ENCODE measurements around the gene LYPD3.
A peak's percentile ranks its signal among the peaks of the same experiment; 100 is the strongest.

The LYPD3 gene

GRCh38 chr19:43502419-43502976 lies 37.1 kb upstream of the LYPD3 start:
- peaks cover 22% of the 10 kb centered on the region for H3K4me1 ChIP-seq (ENCODE audit: control insufficient read depth, insufficient read depth, low read length)
- H3K9me3 ChIP-seq (ENCODE audit: control insufficient read depth in 2 of 2, low read length in 2 of 2): no peaks in the 10 kb centered on the region
- H3K27me3 ChIP-seq (ENCODE audit: control insufficient read depth in 1 of 2, insufficient read depth in 2 of 2, low read length in 2 of 2): no peaks in the 10 kb centered on the region
- no peak overlapping the region for H3K4me3 ChIP-seq (ENCODE audit: low read length in 2 of 2)
- peaks cover 0 to 4% of the 10 kb centered on the region in 2 donors for H3K36me3 ChIP-seq (ENCODE audit: control insufficient read depth in 2 of 2, insufficient read depth in 2 of 2, low read length in 2 of 2)
- H3K27ac ChIP-seq (ENCODE audit: low read length): no peak overlapping the region
- H3K9ac ChIP-seq (ENCODE audit: low read length in 2 of 2): peak overlapping the region in 1 of 2 donors; percentile 51

DNA sequence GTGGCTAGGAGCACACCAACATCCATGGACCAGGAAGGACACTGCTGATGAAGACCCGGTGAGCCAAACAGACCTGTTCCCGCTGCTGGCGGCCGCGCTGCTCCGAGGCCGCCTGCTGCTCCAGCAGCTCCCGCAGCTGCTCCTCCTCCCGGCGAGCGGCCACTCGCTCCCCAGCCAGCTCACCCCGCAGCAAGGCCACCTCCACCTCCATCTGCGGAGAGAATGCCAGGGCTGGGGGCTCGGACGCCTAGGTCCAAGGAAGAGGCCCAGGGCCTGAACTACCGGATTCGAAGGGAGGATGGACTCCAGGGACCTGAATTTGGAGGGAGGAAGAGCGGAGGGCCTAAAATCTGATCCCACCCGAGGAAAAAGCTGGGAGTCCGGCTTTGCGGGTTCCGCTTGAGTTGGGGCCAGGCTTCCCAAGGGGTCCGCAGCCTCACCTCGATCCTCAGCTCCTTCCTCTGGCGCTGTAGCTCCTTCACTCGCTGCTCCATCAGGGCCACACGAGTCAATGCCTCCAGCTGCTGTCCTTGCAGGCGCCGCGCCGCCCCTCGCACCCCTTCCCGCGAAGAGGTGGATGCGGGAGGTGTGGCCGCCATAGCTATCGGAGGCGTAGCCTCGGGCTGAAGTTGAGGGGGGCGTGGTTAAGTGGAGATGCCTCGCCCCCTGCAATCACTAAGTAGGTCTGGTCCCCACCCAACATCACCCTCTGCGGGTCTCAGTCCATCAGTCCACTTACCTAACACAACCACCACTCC lies 36.4 kb upstream of the LYPD3 start:
- no peaks in the 10 kb centered on the region for H3K27me3 ChIP-seq (ENCODE audit: control insufficient read depth in 1 of 2, insufficient read depth in 2 of 2, low read length in 2 of 2)
- peaks cover 0 to 8% of the 10 kb centered on the region in 2 donors for H3K36me3 ChIP-seq (ENCODE audit: control insufficient read depth in 2 of 2, insufficient read depth in 2 of 2, low read length in 2 of 2)
- no peak overlapping the region for H3K9ac ChIP-seq (ENCODE audit: low read length in 2 of 2)
- H3K4me3 ChIP-seq (ENCODE audit: low read length in 2 of 2): peak overlapping the region in 1 of 2 donors; percentile 29
- no peaks in the 10 kb centered on the region for H3K9me3 ChIP-seq (ENCODE audit: control insufficient read depth in 2 of 2, low read length in 2 of 2)
- H3K27ac ChIP-seq (ENCODE audit: low read length): no peak overlapping the region
- H3K4me1 ChIP-seq (ENCODE audit: control insufficient read depth, insufficient read depth, low read length): peaks cover 22% of the 10 kb centered on the region

GRCh38 chr19:43499042-43499441 lies 33.6 kb upstream of the LYPD3 start:
- H3K4me3 ChIP-seq (ENCODE audit: low read length in 2 of 2): no peak overlapping the region
- H3K27me3 ChIP-seq (ENCODE audit: control insufficient read depth in 1 of 2, insufficient read depth in 2 of 2, low read length in 2 of 2): no peaks in the 10 kb centered on the region
- H3K4me1 ChIP-seq (ENCODE audit: control insufficient read depth, insufficient read depth, low read length): peaks cover 14% of the 10 kb centered on the region
- no peaks in the 10 kb centered on the region for H3K9me3 ChIP-seq (ENCODE audit: control insufficient read depth in 2 of 2, low read length in 2 of 2)
- H3K9ac ChIP-seq (ENCODE audit: low read length in 2 of 2): no peak overlapping the region
- peaks cover 0 to 21% of the 10 kb centered on the region in 2 donors for H3K36me3 ChIP-seq (ENCODE audit: control insufficient read depth in 2 of 2, insufficient read depth in 2 of 2, low read length in 2 of 2)
- H3K27ac ChIP-seq (ENCODE audit: low read length): no peak overlapping the region

- Histone ChIP-seq H3K36me3 (ENCODE audit: control insufficient read depth in 2 of 2, insufficient read depth in 2 of 2, low read length in 2 of 2) (peaks cover 0 to 21% of the 10 kb centered on the region in 2 donors), H3K9ac (ENCODE audit: low read length in 2 of 2) (no peak overlapping the region), H3K9me3 (ENCODE audit: control insufficient read depth in 2 of 2, low read length in 2 of 2) (no peaks in the 10 kb centered on the region), H3K4me3 (ENCODE audit: low read length in 2 of 2) (no peak overlapping the region), H3K27ac (ENCODE audit: low read length) (no peak overlapping the region), H3K27me3 (ENCODE audit: control insufficient read depth in 1 of 2, insufficient read depth in 2 of 2, low read length in 2 of 2) (no peaks in the 10 kb centered on the region), H3K4me1 (ENCODE audit: control insufficient read depth, insufficient read depth, low read length) (peaks cover 13% of the 10 kb centered on the region)
These were observed 32.9 kb upstream of the LYPD3 start for GRCh38 chr19:43498233-43498842.

- H3K36me3 ChIP-seq (ENCODE audit: control insufficient read depth in 2 of 2, insufficient read depth in 2 of 2, low read length in 2 of 2): peaks cover 0 to 21% of the 10 kb centered on the region in 2 donors
These were observed 31.6 kb upstream of the LYPD3 start for GRCh38 chr19:43496960-43497359.

DNA sequence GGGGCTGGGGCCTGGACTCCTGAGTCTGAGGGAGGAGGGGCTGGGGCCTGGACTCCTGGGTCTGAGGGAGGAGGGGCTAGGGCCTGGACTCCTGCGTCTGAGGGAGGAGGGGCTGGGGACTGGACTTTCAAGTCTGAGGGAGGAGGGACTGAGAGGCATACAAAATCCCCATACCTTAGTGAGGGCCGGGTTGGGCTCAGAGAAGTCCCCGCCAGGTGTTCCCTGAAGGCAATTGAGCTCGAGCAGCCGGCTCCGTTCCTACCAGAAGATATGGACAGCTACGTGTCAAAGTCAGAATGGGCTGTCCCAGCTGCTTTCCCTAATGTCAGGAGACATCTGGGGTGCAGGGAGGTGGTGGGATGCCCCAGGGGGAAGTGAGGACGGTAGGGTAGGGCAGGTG lies 29.7 kb upstream of the LYPD3 start:
- Histone ChIP-seq H3K4me1 (ENCODE audit: control insufficient read depth, insufficient read depth, low read length) (no peaks in the 10 kb centered on the region), H3K27ac (ENCODE audit: low read length) (no peak overlapping the region), H3K9ac (ENCODE audit: low read length in 2 of 2) (no peak overlapping the region), H3K36me3 (ENCODE audit: control insufficient read depth in 2 of 2, insufficient read depth in 2 of 2, low read length in 2 of 2) (peaks cover 0 to 25% of the 10 kb centered on the region in 2 donors), H3K4me3 (ENCODE audit: low read length in 2 of 2) (no peak overlapping the region), H3K27me3 (ENCODE audit: control insufficient read depth in 1 of 2, insufficient read depth in 2 of 2, low read length in 2 of 2) (no peaks in the 10 kb centered on the region), H3K9me3 (ENCODE audit: control insufficient read depth in 2 of 2, low read length in 2 of 2) (no peaks in the 10 kb centered on the region)

More at GRCh38 chr19:43496960-43497359, 31.6 kb upstream of the LYPD3 start:
- Histone ChIP-seq H3K27me3 (ENCODE audit: control insufficient read depth in 1 of 2, insufficient read depth in 2 of 2, low read length in 2 of 2) (no peaks in the 10 kb centered on the region), H3K4me1 (ENCODE audit: control insufficient read depth, insufficient read depth, low read length) (peaks cover under 1% of the 10 kb centered on the region), H3K27ac (ENCODE audit: low read length) (no peak overlapping the region), H3K9ac (ENCODE audit: low read length in 2 of 2) (no peak overlapping the region), H3K9me3 (ENCODE audit: control insufficient read depth in 2 of 2, low read length in 2 of 2) (no peaks in the 10 kb centered on the region), H3K4me3 (ENCODE audit: low read length in 2 of 2) (no peak overlapping the region)

DNA sequence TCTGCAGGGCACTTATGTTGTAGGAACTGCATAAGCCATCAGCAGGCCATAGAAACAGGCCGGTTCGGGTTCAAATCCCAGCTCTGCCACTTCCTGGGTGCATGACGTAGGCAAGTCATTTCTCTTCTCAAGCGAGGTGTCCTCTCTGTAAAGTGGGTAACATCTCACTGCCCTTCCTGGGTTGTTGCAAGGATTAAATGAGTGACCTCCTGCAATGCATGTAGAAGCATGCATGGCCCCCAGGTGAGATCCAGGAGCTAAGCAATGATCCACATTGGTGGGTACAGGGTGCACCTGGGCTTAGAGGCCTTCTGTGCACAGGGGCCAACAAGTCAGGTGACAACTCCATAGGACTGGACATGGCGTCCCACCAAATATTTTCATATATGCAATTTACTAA lies 25.4 kb upstream of the LYPD3 start:
- no peaks in the 10 kb centered on the region for H3K9me3 ChIP-seq (ENCODE audit: control insufficient read depth in 2 of 2, low read length in 2 of 2)
- peaks cover 0 to 11% of the 10 kb centered on the region in 2 donors for H3K36me3 ChIP-seq (ENCODE audit: control insufficient read depth in 2 of 2, insufficient read depth in 2 of 2, low read length in 2 of 2)
- no peak overlapping the region for H3K9ac ChIP-seq (ENCODE audit: low read length in 2 of 2)
- no peaks in the 10 kb centered on the region for H3K4me1 ChIP-seq (ENCODE audit: control insufficient read depth, insufficient read depth, low read length)
- H3K27ac ChIP-seq (ENCODE audit: low read length): no peak overlapping the region
- H3K4me3 ChIP-seq (ENCODE audit: low read length in 2 of 2): no peak overlapping the region
- H3K27me3 ChIP-seq (ENCODE audit: control insufficient read depth in 1 of 2, insufficient read depth in 2 of 2, low read length in 2 of 2): no peaks in the 10 kb centered on the region

DNA sequence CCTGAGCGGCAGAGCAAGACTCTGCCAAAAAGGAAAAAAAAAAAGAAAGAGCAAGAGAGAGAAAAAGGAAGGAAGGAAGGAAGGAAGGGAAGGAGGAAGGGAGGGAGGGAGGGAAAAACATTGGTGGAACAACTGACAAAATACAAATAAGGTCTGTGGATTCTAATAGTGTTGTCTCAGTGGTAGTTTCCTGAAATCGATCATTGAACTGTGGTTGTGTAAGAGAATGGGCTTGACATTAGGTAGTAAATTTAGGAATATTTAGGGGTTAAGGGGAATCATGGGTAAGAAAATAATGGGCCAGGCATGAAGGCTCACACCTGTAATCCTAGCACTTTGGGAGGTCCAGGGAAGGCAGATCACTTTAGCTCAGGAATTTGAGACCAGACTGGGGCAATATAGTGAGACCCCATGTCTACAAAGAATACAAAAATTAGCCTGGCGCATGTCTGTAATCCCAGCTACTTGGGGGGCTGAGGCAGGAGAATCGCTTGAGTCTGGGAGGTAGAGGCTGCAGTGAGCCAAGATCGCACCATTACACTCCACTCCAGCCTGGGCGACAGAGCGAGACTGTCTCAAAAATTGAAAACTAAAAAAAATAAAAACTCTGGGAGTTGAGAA lies 24.7 kb upstream of the LYPD3 start:
- H3K9me3 ChIP-seq (ENCODE audit: control insufficient read depth in 2 of 2, low read length in 2 of 2): no peaks in the 10 kb centered on the region
- no peaks in the 10 kb centered on the region for H3K4me1 ChIP-seq (ENCODE audit: control insufficient read depth, insufficient read depth, low read length)
- peaks cover 0 to 5% of the 10 kb centered on the region in 2 donors for H3K36me3 ChIP-seq (ENCODE audit: control insufficient read depth in 2 of 2, insufficient read depth in 2 of 2, low read length in 2 of 2)
- H3K4me3 ChIP-seq (ENCODE audit: low read length in 2 of 2): no peak overlapping the region
- no peak overlapping the region for H3K9ac ChIP-seq (ENCODE audit: low read length in 2 of 2)
- no peak overlapping the region for H3K27ac ChIP-seq (ENCODE audit: low read length)
- no peaks in the 10 kb centered on the region for H3K27me3 ChIP-seq (ENCODE audit: control insufficient read depth in 1 of 2, insufficient read depth in 2 of 2, low read length in 2 of 2)

DNA sequence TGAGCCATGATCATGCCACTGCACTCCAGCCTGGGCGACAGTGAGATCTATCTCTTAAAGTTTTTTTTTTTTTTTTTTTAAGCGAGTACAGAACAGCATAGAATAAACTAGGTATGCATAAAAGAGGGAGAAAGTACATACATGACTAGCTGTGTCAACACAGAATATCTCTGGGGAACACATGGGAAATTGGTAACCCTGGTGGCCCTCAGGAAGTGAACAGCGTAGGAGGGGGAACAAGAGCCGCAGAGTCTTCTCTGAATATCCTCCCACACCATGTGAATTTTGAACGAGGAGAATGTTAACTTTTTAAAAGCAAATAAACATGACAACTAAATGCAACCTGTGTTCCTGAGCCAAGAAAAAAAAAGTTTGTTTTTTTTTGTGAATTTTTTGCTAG lies 23.9 kb upstream of the LYPD3 start:
- Histone ChIP-seq H3K27ac (ENCODE audit: low read length) (no peak overlapping the region), H3K9ac (ENCODE audit: low read length in 2 of 2) (no peak overlapping the region), H3K27me3 (ENCODE audit: control insufficient read depth in 1 of 2, insufficient read depth in 2 of 2, low read length in 2 of 2) (no peaks in the 10 kb centered on the region), H3K9me3 (ENCODE audit: control insufficient read depth in 2 of 2, low read length in 2 of 2) (no peaks in the 10 kb centered on the region), H3K4me1 (ENCODE audit: control insufficient read depth, insufficient read depth, low read length) (no peaks in the 10 kb centered on the region), H3K4me3 (ENCODE audit: low read length in 2 of 2) (no peak overlapping the region), H3K36me3 (ENCODE audit: control insufficient read depth in 2 of 2, insufficient read depth in 2 of 2, low read length in 2 of 2) (peaks cover 0 to 4% of the 10 kb centered on the region in 2 donors)

- no peak overlapping the region for H3K4me3 ChIP-seq (ENCODE audit: low read length in 2 of 2)
- no peak overlapping the region for H3K9ac ChIP-seq (ENCODE audit: low read length in 2 of 2)
- H3K27me3 ChIP-seq (ENCODE audit: control insufficient read depth in 1 of 2, insufficient read depth in 2 of 2, low read length in 2 of 2): no peaks in the 10 kb centered on the region
- H3K9me3 ChIP-seq (ENCODE audit: control insufficient read depth in 2 of 2, low read length in 2 of 2): no peaks in the 10 kb centered on the region
- peaks cover 0 to 4% of the 10 kb centered on the region in 2 donors for H3K36me3 ChIP-seq (ENCODE audit: control insufficient read depth in 2 of 2, insufficient read depth in 2 of 2, low read length in 2 of 2)
- no peak overlapping the region for H3K27ac ChIP-seq (ENCODE audit: low read length)
- no peaks in the 10 kb centered on the region for H3K4me1 ChIP-seq (ENCODE audit: control insufficient read depth, insufficient read depth, low read length)
These were observed 22.8 kb upstream of the LYPD3 start for GRCh38 chr19:43488179-43488578.
